Lung (tissue), 12 donors: ENCODE measurements around the gene TMCC3. TPM values are rescaled to one million over a fixed set of nuclear protein-coding genes. Genes with fewer than 3 reads are reported as not detected.

Source experiments
- ATAC-seq: fragments of 200-7000 bp; cut with Tn5 transposase; one replicate; pipeline ENCODE4 v1.9.1; 2020; ENCODE audit warnings: moderate number of reproducible peaks; ENCODE audit not compliant: insufficient read depth, low FRiP score
- DNase-seq, 3 donors: peaks; one replicate each; pipeline ENCODE4 v3.0.0-alpha.2; 2013 to 2017
- H3K27ac ChIP-seq, 2 donors: one replicate each; pipeline ENCODE4 v1.5.1; 2013; ENCODE audit warnings: mild to moderate bottlenecking in 2 of 2, moderate library complexity in 2 of 2, control low read depth in 1 of 2, inconsistent platforms in 1 of 2, low read depth in 1 of 2, low read length in 1 of 2
- H3K27me3 ChIP-seq, 3 donors: one replicate each; pipeline ENCODE4 v1.5.1; 2013; ENCODE audit warnings: low read length in 2 of 3; ENCODE audit not compliant: control insufficient read depth in 3 of 3, insufficient read depth in 3 of 3
- H3K36me3 ChIP-seq, 4 donors: one replicate each; pipeline ENCODE4 v1.5.1; 2013; ENCODE audit warnings: low read length in 4 of 4, mild to moderate bottlenecking in 1 of 4, moderate library complexity in 1 of 4; ENCODE audit not compliant: control insufficient read depth in 4 of 4, insufficient read depth in 4 of 4
- H3K4me1 ChIP-seq, 5 donors: one replicate each; pipeline ENCODE4 v1.5.1; 2013; ENCODE audit warnings: low read length in 5 of 5, mild to moderate bottlenecking in 2 of 5, moderate library complexity in 1 of 5; ENCODE audit not compliant: control insufficient read depth in 5 of 5, insufficient read depth in 5 of 5
- H3K4me3 ChIP-seq: one replicate; pipeline ENCODE4 v1.5.1; 2013; ENCODE audit warnings: mild to moderate bottlenecking, control low read depth, moderate library complexity
- H3K9ac ChIP-seq, 2 donors: one replicate each; pipeline ENCODE4 v1.5.1; 2013; ENCODE audit warnings: low read length in 2 of 2, control low read depth in 1 of 2; ENCODE audit not compliant: insufficient read depth in 1 of 2
- H3K9me3 ChIP-seq, 4 donors: one replicate each; pipeline ENCODE4 v1.5.1; 2013; ENCODE audit warnings: low read length in 3 of 4, mild to moderate bottlenecking in 1 of 4, moderate library complexity in 1 of 4; ENCODE audit not compliant: control insufficient read depth in 4 of 4, insufficient read depth in 3 of 4
- CTCF ChIP-seq: IDR thresholded peaks from 2 replicates; pipeline ENCODE4 v1.5.1; 2012; ENCODE audit warnings: mild to moderate bottlenecking; ENCODE audit errors: control extremely low read depth, extremely low read depth
- WGBS, 2 donors: extraction: QIAGEN DNeasy Blood & Tissue Kit; methylation state at CpG; one replicate each; pipeline ENCODE4 v1.1.7; 2013; 5-methylcytosine and 5-hydroxymethylcytosine counted together
- polyA plus RNA-seq, 2 donors: library from polyadenylated mRNA; stranded (reverse); fragments of 200-250 nt; gene quantifications; one replicate each; pipeline ENCODE4 v1.2.1, GENCODE V29; 2013
- total RNA-seq, 2 donors: library from RNA; depleted of rRNA in 1 of 2; stranded (reverse); fragments of >200 nt in 1 of 2; gene quantifications; one replicate each; pipeline ENCODE4 v1.2.1, GENCODE V29; 2014 to 2021
- donor health status: control.
- donor health status: control.
- donor health status: Bipolar disorder and iron deficiency.
- donor health status: healthy.
- donor health status: DM: yes; HTN: yes; CAD: no.

Gene TMCC3
- total and polyA plus RNA-seq, 4 donors: 1.7 to 17.8 (median 7.6) TPM

- DNase-seq (peak in 1 of 3 donors; percentile 33), ATAC-seq (no peak)
- Histone ChIP-seq H3K36me3 (no peaks in the 10 kb centered on the region), H3K27ac (no peak overlapping the region), H3K4me1 (peaks cover 0 to 14% (median 2%) of the 10 kb centered on the region in 5 donors), H3K9me3 (no peaks in the 10 kb centered on the region), H3K27me3 (no peaks in the 10 kb centered on the region), H3K4me3 (no peak overlapping the region), H3K9ac (no peak overlapping the region)
- no peak for TF ChIP-seq CTCF
- WGBS, 2 donors: 83 to 92% methylated on average over 3 of the region's 3 CpGs
Observed at GRCh38 chr12:94659346-94659930, 9.1 kb upstream of the TMCC3 start.

GRCh38 chr12:94658931-94659330 is 8.6 kb upstream of the TMCC3 start:
- DNase-seq (no peak), ATAC-seq (no peak)
- no peak overlapping the region for H3K4me3 ChIP-seq
- no peaks in the 10 kb centered on the region for H3K9me3 ChIP-seq
- H3K9ac ChIP-seq: no peak overlapping the region
- peaks cover 0 to 14% (median 2%) of the 10 kb centered on the region in 5 donors for H3K4me1 ChIP-seq
- H3K36me3 ChIP-seq: no peaks in the 10 kb centered on the region
- H3K27ac ChIP-seq: no peak overlapping the region
- 17 to 26% methylated on average over 1 of the region's 1 CpG for WGBS, 2 donors
- no peak for TF ChIP-seq CTCF
- no peaks in the 10 kb centered on the region for H3K27me3 ChIP-seq

- Histone ChIP-seq H3K36me3 (no peaks in the 10 kb centered on the region), H3K4me3 (no peak overlapping the region), H3K9ac (no peak overlapping the region), H3K27me3 (no peaks in the 10 kb centered on the region), H3K27ac (no peak overlapping the region), H3K4me1 (peaks cover 0 to 14% (median 0%) of the 10 kb centered on the region in 5 donors), H3K9me3 (no peaks in the 10 kb centered on the region)
- no peak for TF ChIP-seq CTCF
- ATAC-seq (no peak), DNase-seq (no peak)
- 95 to 100% methylated on average over 4 of the region's 4 CpGs for WGBS, 2 donors
Observed at GRCh38 chr12:94656556-94656955, 6.2 kb upstream of the TMCC3 start.
